ENCODE results near the gene FANCI.

GRCh38 chr15:89196994-89197393 is 46.8 kb upstream of the FANCI start:
- TF ChIP-seq EZH2 (IDR thresholded peaks at IDR 0.05; ENCODE audit: low read depth, unreplicated experiment) (no peak), POLR2AphosphoS5 (IDR thresholded peaks at IDR 0.05; ENCODE audit: low read depth) (no peak), CTCF (conservative IDR thresholded peaks at IDR 0.05; ENCODE audit: low read depth in 2 of 2) (no peak), REST (IDR thresholded peaks at IDR 0.05; ENCODE audit: unreplicated experiment) (no peak), CREB1 (CRISPR knock-in tag; IDR thresholded peaks at IDR 0.05; ENCODE audit: low read depth) (no peak), EZH2phosphoT487 (IDR thresholded peaks at IDR 0.05; ENCODE audit: unreplicated experiment) (no peak), ZNF331 (CRISPR knock-in tag; IDR thresholded peaks at IDR 0.05; ENCODE audit: low read depth) (no peak), JUNB (IDR thresholded peaks at IDR 0.05; ENCODE audit: unreplicated experiment) (no peak), ETS1 (IDR thresholded peaks at IDR 0.05) (no peak), STAT1 (IDR thresholded peaks at IDR 0.05; ENCODE audit: unreplicated experiment) (no peak), ZNF462 (CRISPR knock-in tag; IDR thresholded peaks at IDR 0.05) (no peak), NANOG (IDR thresholded peaks at IDR 0.05; ENCODE audit: borderline replicate concordance) (no peak), ZNF114 (CRISPR knock-in tag; IDR thresholded peaks at IDR 0.05) (no peak)

Measured in GM23338 (cell line).